PC-3 (cell line): ENCODE results near the gene PIEZO1. TPM values are rescaled to one million over a fixed set of nuclear protein-coding genes. Genes with fewer than 3 reads are reported as not detected.

Source experiments
- ATAC-seq: fragments of 200-7000 bp; cut with Tn5 transposase; 2 replicates; pipeline ENCODE4 v1.9.1; 2020; ENCODE audit warnings: mild to moderate bottlenecking, moderate library complexity
- BruUV-seq: library from RNA; stranded (reverse); fragments of 400-500 nt; replicated peaks from 2 replicates; lab custom pipeline; 2021; lab: Mats Ljungman, UMichigan
- CTCF ChIA-PET: fragments of 300-600 bp; sonication (Branson Sonifier 250); formaldehyde crosslinking; loops from one replicate; lab custom pipeline; 2022; ENCODE audit warnings: antibody characterized with exemption; lab: Charles Lee
- POLR2A ChIA-PET: fragments of 300-600 bp; sonication (Branson Sonifier 250); formaldehyde crosslinking; loops from one replicate; lab custom pipeline; 2022; ENCODE audit warnings: antibody characterized with exemption; ENCODE audit not compliant: unreplicated experiment; lab: Charles Lee
- DNase-seq: peaks from one replicate; pipeline ENCODE4 v3.0.0-alpha.2; 2015
- H2AFZ ChIP-seq: fragments of 300-600 bp; sonication (generic); 2 replicates; pipeline ENCODE4 v1.6.0; 2016; ENCODE audit warnings: antibody characterized with exemption, low read length
- H3F3A ChIP-seq: fragments of 300-600 bp; sonication (generic); one replicate; pipeline ENCODE4 v1.6.0; 2017; ENCODE audit warnings: antibody characterized with exemption, low read length, control low read depth, mild to moderate bottlenecking; ENCODE audit not compliant: unreplicated experiment
- H3K27ac ChIP-seq: fragments of 300-600 bp; sonication (generic); 2 replicates; pipeline ENCODE4 v1.5.1; 2016; ENCODE audit warnings: mild to moderate bottlenecking, low read length
- H3K27me3 ChIP-seq: fragments of 300-600 bp; sonication (generic); 2 replicates; pipeline ENCODE4 v1.6.1; 2016; ENCODE audit warnings: low read length, mixed read lengths
- H3K36me3 ChIP-seq: fragments of 300-600 bp; sonication (generic); 2 replicates; pipeline ENCODE4 v1.6.1; 2016; ENCODE audit warnings: low read depth, mixed run types, low read length, mixed read lengths
- H3K4me1 ChIP-seq: fragments of 300-600 bp; sonication (generic); 2 replicates; pipeline ENCODE4 v1.5.1; 2016; ENCODE audit warnings: low read length; ENCODE audit not compliant: insufficient read depth
- H3K4me2 ChIP-seq: fragments of 300-600 bp; sonication (generic); 2 replicates; pipeline ENCODE4 v1.6.0; 2016; ENCODE audit warnings: low read length
- H3K4me3 ChIP-seq: fragments of 300-600 bp; sonication (generic); 2 replicates; pipeline ENCODE4 v1.5.1; 2016; ENCODE audit warnings: mild to moderate bottlenecking, low read length, mixed read lengths
- H3K79me2 ChIP-seq: fragments of 300-600 bp; sonication (generic); 2 replicates; pipeline ENCODE4 v1.6.1; 2017; ENCODE audit warnings: low read length, mixed read lengths
- H3K9ac ChIP-seq: fragments of 300-600 bp; sonication (generic); 2 replicates; pipeline ENCODE4 v1.6.0; 2016; ENCODE audit warnings: mild to moderate bottlenecking, low read length
- H3K9me2 ChIP-seq: fragments of 300-600 bp; sonication (generic); replicated peaks from 2 replicates; pipeline ENCODE4 v1.6.1; 2016; ENCODE audit warnings: mixed run types, low read length, mixed read lengths
- H3K9me3 ChIP-seq: fragments of 300-600 bp; sonication (generic); 2 replicates; pipeline ENCODE4 v1.6.1; 2016; ENCODE audit warnings: low read length, mixed read lengths
- H4K20me1 ChIP-seq: fragments of 300-600 bp; sonication (generic); 2 replicates; pipeline ENCODE4 v1.6.1; 2016; ENCODE audit warnings: low read length, mixed read lengths
- EZH2 ChIP-seq: fragments of 300-600 bp; sonication (generic); IDR thresholded peaks from one replicate; pipeline ENCODE4 v1.6.1; 2017; ENCODE audit warnings: antibody characterized with exemption, mild to moderate bottlenecking, low read length; ENCODE audit not compliant: unreplicated experiment
- EZH2phosphoT487 ChIP-seq: fragments of 300-600 bp; sonication (generic); IDR thresholded peaks from 2 replicates; pipeline ENCODE4 v1.6.1; 2018; ENCODE audit warnings: mild to moderate bottlenecking, antibody characterized with exemption, low read length, borderline replicate concordance
- intact Hi-C: fragments of 100-400 bp; cut with micrococcal nuclease; formaldehyde crosslinking; loops from 2 replicates; pipeline ENCODE4 v1.9.0; 2023
- total RNA-seq: library from RNA; depleted of rRNA; stranded (reverse); fragments of >200 nt; gene quantifications from 2 replicates; pipeline ENCODE4 v1.2.3, GENCODE V29; 2014
- TF ChIP-seq, protein P1 (sequence below): fragments of 300-600 bp; sonication (generic); conservative IDR thresholded peaks from 2 replicates; pipeline ENCODE4 v1.5.1; 2017; ENCODE audit warnings: antibody characterized with exemption, low read depth, mild to moderate bottlenecking, low read length

PIEZO1 gene
- total RNA-seq, 1 experiment from 2014 or later: 180 TPM

DNA sequence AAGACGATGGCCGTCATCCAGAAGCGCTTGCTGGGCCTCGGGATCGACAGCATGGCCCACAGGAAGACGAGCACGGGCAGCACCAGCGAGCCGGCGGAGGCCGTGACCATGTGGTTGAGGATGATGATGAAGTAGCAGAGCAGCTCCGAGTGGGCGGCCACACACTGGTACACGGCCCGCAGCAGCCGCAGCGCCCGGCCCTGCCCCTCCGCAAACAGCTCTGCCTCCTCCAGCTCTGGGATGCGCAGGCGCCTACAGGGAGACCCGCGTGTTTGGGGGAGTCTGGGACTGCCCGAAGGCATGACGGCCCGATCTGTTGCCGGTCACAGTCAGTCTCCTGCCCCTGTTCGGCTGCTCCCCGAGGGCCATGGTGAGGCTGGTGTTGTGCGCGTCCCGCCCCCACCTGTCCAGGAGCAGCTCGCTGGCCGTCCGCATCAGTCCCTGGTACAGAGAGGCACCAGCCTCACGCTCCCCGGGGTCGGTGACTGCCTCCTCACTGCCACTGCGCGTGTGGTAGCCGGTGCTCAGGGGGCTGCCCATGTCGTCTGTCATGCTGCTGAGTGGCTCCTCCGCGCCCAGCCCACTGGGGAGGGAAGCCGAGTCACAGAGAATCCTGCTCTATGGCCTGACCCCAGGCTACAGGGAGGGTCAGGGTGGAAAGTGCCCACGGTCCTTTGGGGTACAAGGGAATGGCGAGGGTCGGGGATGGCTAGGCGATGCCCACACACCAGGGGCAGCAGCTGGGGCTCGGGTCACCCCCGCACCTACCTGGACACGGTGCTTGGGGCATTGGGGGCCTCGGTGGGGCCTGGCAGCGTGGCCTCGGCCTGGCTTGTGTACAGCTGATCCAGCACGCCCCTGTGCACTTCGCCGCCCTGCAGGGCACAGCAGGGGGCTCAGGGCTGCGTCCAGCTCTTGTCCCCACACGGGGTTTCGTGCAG is 62.9 kb downstream of the PIEZO1 start:
- BruUV-seq: no TSS peak
- Histone ChIP-seq H3K4me2 (no peak overlapping the region), H3K9me2 (no peaks in the 10 kb centered on the region), H4K20me1 (no peaks in the 10 kb centered on the region), H3K79me2 (no peaks in the 10 kb centered on the region), H3K36me3 (peaks cover 4% of the 10 kb centered on the region; the same call in 1 of the 2 replicates), H3K4me1 (no peaks in the 10 kb centered on the region), H3K27me3 (no peaks in the 10 kb centered on the region), H3K4me3 (no peak overlapping the region), H3K27ac (no peak overlapping the region), H3F3A (no peaks in the 10 kb centered on the region), H2AFZ (no peak overlapping the region), H3K9ac (no peak overlapping the region), H3K9me3 (no peaks in the 10 kb centered on the region)
- CTCF ChIA-PET: no interaction called here
- intact Hi-C loops: no loop called here
- POLR2A ChIA-PET: no interaction called here
- DNase-seq: no peak
- no peak for TF ChIP-seq EZH2
- TF ChIP-seq, protein P1, sequence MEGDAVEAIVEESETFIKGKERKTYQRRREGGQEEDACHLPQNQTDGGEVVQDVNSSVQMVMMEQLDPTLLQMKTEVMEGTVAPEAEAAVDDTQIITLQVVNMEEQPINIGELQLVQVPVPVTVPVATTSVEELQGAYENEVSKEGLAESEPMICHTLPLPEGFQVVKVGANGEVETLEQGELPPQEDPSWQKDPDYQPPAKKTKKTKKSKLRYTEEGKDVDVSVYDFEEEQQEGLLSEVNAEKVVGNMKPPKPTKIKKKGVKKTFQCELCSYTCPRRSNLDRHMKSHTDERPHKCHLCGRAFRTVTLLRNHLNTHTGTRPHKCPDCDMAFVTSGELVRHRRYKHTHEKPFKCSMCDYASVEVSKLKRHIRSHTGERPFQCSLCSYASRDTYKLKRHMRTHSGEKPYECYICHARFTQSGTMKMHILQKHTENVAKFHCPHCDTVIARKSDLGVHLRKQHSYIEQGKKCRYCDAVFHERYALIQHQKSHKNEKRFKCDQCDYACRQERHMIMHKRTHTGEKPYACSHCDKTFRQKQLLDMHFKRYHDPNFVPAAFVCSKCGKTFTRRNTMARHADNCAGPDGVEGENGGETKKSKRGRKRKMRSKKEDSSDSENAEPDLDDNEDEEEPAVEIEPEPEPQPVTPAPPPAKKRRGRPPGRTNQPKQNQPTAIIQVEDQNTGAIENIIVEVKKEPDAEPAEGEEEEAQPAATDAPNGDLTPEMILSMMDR: no peak
- TF ChIP-seq EZH2phosphoT487: no peak
- no peak for ATAC-seq

DNA sequence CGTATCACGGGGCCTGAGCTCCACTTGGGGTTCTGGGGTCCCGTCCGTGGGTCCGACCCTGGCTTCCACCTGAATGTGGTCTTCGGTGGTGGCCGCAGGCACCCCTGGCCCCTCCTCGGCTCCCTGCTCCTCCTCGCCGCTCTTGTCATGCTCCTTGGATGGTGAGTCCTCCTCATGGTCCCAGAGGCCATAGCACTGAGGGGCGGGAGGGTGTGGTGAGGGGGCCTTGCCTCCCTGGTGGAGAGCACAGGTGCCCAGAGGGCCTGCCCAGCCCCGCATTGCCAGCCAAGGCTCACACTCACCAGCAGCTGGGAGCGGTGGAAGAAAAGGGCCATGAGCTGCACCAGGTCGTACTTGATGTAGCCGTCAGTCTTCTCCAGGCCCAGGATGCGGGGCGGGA is 63.8 kb downstream of the PIEZO1 start:
- H3K36me3 ChIP-seq: peaks cover 7% of the 10 kb centered on the region; the same call in 1 of the 2 replicates
- no peak for ATAC-seq
- CTCF ChIA-PET: no interaction called here

More for the DNA sequence above, 63.8 kb downstream of the PIEZO1 start:
- no peak overlapping the region for H3K4me3 ChIP-seq
- no peak overlapping the region for H3K9ac ChIP-seq
- no peak overlapping the region for H3K27ac ChIP-seq
- no peak overlapping the region for H3K4me2 ChIP-seq
- no peak for TF ChIP-seq EZH2
- TF ChIP-seq EZH2phosphoT487: no peak
- TF ChIP-seq, protein P1: no peak
- no TSS peak for BruUV-seq
- intact Hi-C loops: no loop called here
- no peaks in the 10 kb centered on the region for H4K20me1 ChIP-seq
- no peak overlapping the region for H2AFZ ChIP-seq
- H3K9me2 ChIP-seq: no peaks in the 10 kb centered on the region
- no peaks in the 10 kb centered on the region for H3K79me2 ChIP-seq
- H3K27me3 ChIP-seq: no peaks in the 10 kb centered on the region
- no peaks in the 10 kb centered on the region for H3K9me3 ChIP-seq
- no peak for DNase-seq
- POLR2A ChIA-PET: no interaction called here
- no peaks in the 10 kb centered on the region for H3K4me1 ChIP-seq
- no peaks in the 10 kb centered on the region for H3F3A ChIP-seq
